DND-41 (cell line): ENCODE data around the gene RASGRF2.

Source experiments
- ATAC-seq: fragments of 200-7000 bp; cut with Tn5 transposase; 3 replicates; pipeline ENCODE4 v1.9.1; 2021; ENCODE audit warnings: low read depth; ENCODE audit not compliant: insufficient read depth
- DNase-seq: peaks from one replicate; pipeline ENCODE4 v3.0.0-alpha.2; 2020
- H2AFZ ChIP-seq: 2 replicates; pipeline ENCODE4 v1.6.0; 2012; ENCODE audit warnings: low read depth, low read length
- H3K27ac ChIP-seq: 2 replicates; pipeline ENCODE4 v1.5.1; 2012; ENCODE audit warnings: low read length, inconsistent platforms
- H3K27me3 ChIP-seq: fragments of 200-600 bp; sonication (generic); 2 replicates; pipeline ENCODE4 v1.6.0; 2012; ENCODE audit warnings: low read length, mild to moderate bottlenecking, inconsistent platforms; ENCODE audit not compliant: insufficient read depth, poor library complexity
- H3K36me3 ChIP-seq: 2 replicates; pipeline ENCODE4 v1.5.1; 2012; ENCODE audit warnings: low read length, inconsistent platforms; ENCODE audit not compliant: insufficient read depth
- H3K4me1 ChIP-seq: 2 replicates; pipeline ENCODE4 v1.5.1; 2012; ENCODE audit warnings: mild to moderate bottlenecking, low read length; ENCODE audit not compliant: insufficient read depth
- H3K4me2 ChIP-seq: 2 replicates; pipeline ENCODE4 v1.6.0; 2012; ENCODE audit warnings: mild to moderate bottlenecking, moderate library complexity, low read length, inconsistent platforms; ENCODE audit not compliant: insufficient read depth
- H3K4me3 ChIP-seq, 2 experiments: fragments of 200-600 bp in 1 of 2; shearing (Covaris generic) in 1 of 2; 2 replicates each; pipeline ENCODE4 v1.5.1; 2012 to 2016; ENCODE audit warnings: inconsistent platforms in 2 of 2, low read length in 2 of 2, mild to moderate bottlenecking in 2 of 2, low read depth in 1 of 2, moderate library complexity in 1 of 2
- H3K79me2 ChIP-seq: 2 replicates; pipeline ENCODE4 v1.6.0; 2012; ENCODE audit warnings: low read length, inconsistent platforms; ENCODE audit not compliant: insufficient read depth
- H3K9ac ChIP-seq: 2 replicates; pipeline ENCODE4 v1.6.0; 2012; ENCODE audit warnings: low read depth, mild to moderate bottlenecking, inconsistent platforms, low read length, moderate library complexity
- H3K9me3 ChIP-seq: 2 replicates; pipeline ENCODE4 v1.5.1; 2012; ENCODE audit warnings: low read length, moderate library complexity, mild to moderate bottlenecking, inconsistent platforms; ENCODE audit not compliant: insufficient read depth, severe bottlenecking
- H4K20me1 ChIP-seq: 2 replicates; pipeline ENCODE4 v1.6.0; 2012; ENCODE audit warnings: low read length; ENCODE audit not compliant: insufficient read depth
- CTCF ChIP-seq: IDR thresholded peaks from 2 replicates; pipeline ENCODE4 v1.5.1; 2012; ENCODE audit warnings: borderline replicate concordance, low read length, moderate library complexity, mild to moderate bottlenecking; ENCODE audit not compliant: poor library complexity, severe bottlenecking; ENCODE audit errors: extremely low read depth
- EZH2 ChIP-seq: IDR thresholded peaks from 3 replicates; pipeline ENCODE4 v1.6.1; 2012; ENCODE audit warnings: borderline replicate concordance, low read depth, mild to moderate bottlenecking, moderate library complexity, low read length, inconsistent platforms; ENCODE audit not compliant: severe bottlenecking

The RASGRF2 gene

GRCh38 chr5:81177061-81177460, 216.9 kb downstream of the RASGRF2 start:
- Histone ChIP-seq H3K27me3 (no peaks in the 10 kb centered on the region), H3K4me2 (no peak overlapping the region)
- ATAC-seq, result no peak

GRCh38 chr5:81179959-81180358, 219.8 kb downstream of the RASGRF2 start:
- Histone ChIP-seq H3K27me3 (no peaks in the 10 kb centered on the region), H3K4me3 (no peak overlapping the region), H3K36me3 (no peaks in the 10 kb centered on the region), H3K4me1 (no peaks in the 10 kb centered on the region), H3K9me3 (no peaks in the 10 kb centered on the region), H3K79me2 (no peaks in the 10 kb centered on the region), H2AFZ (no peak overlapping the region), H3K27ac (no peak overlapping the region), H3K4me2 (no peak overlapping the region), H4K20me1 (no peaks in the 10 kb centered on the region), H3K9ac (no peak overlapping the region)
- DNase-seq (no peak), ATAC-seq (no peak)
- TF ChIP-seq EZH2 (no peak), CTCF (no peak)

More at GRCh38 chr5:81177061-81177460, 216.9 kb downstream of the RASGRF2 start:
- no peak for TF ChIP-seq EZH2
- TF ChIP-seq CTCF, result no peak
- no peak for DNase-seq
- no peak overlapping the region for H3K9ac ChIP-seq
- no peaks in the 10 kb centered on the region for H3K9me3 ChIP-seq
- H3K4me1 ChIP-seq, result no peaks in the 10 kb centered on the region
- H3K4me3 ChIP-seq, result no peak overlapping the region
- no peak overlapping the region for H2AFZ ChIP-seq
- no peaks in the 10 kb centered on the region for H4K20me1 ChIP-seq
- H3K27ac ChIP-seq, result no peak overlapping the region
- H3K79me2 ChIP-seq, result no peaks in the 10 kb centered on the region
- no peaks in the 10 kb centered on the region for H3K36me3 ChIP-seq

GRCh38 chr5:81180780-81181460, 220.8 kb downstream of the RASGRF2 start:
- Histone ChIP-seq H3K4me2 (no peak overlapping the region), H3K9me3 (no peaks in the 10 kb centered on the region), H3K9ac (no peak overlapping the region), H3K36me3 (no peaks in the 10 kb centered on the region), H3K79me2 (no peaks in the 10 kb centered on the region), H3K4me1 (no peaks in the 10 kb centered on the region), H2AFZ (no peak overlapping the region), H3K4me3 (no peak overlapping the region), H3K27ac (no peak overlapping the region), H4K20me1 (no peaks in the 10 kb centered on the region), H3K27me3 (no peaks in the 10 kb centered on the region)
- no peak for ATAC-seq
- DNase-seq, result no peak
- TF ChIP-seq EZH2 (no peak), CTCF (no peak)
